ENCODE results near the gene CAB39. TPM values are rescaled to one million over a fixed set of nuclear protein-coding genes. Genes with fewer than 3 reads are reported as not detected.
"Not testable (repeated sequence)": the region's sequence is repeated elsewhere in the genome, so short reads cannot be mapped to it uniquely, and the experiment has no call there.

Gene CAB39
- total RNA-seq, 1 experiment from 2014 or later = 52.5 TPM

DNA sequence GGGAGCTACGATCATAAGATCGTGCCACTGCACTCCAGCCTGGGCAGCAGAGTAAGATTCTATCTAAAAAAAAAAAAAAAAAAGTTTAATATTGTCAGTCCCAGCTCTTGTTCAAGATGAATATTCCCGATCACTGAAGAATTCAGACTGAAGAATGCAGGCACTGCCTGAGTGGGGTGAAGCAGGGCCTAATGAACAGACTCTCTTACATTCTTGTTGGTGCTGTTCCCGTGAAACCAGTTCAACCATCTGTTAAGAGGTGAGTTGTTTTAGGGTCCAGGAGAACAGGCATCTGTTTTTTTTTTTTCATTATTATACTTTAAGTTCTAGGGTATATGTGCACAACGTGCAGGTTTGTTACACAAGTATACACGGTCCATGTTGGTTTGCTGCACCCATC lies 17.1 kb upstream of the CAB39 start:
- Histone ChIP-seq H3K9ac (ENCODE audit: low read length) (no peak overlapping the region), H3K79me2 (ENCODE audit: low read length) (no peaks in the 10 kb centered on the region), H3F3A (ENCODE audit: low read length, unreplicated experiment) (no peaks in the 10 kb centered on the region), H3K9me3 (ENCODE audit: low read length) (no peaks in the 10 kb centered on the region), H3K4me3 (ENCODE audit: low read length) (no peak overlapping the region), H3K9me2 (replicated peaks; ENCODE audit: low read length) (no peaks in the 10 kb centered on the region), H4K20me1 (ENCODE audit: low read length) (no peaks in the 10 kb centered on the region), H3K36me3 (ENCODE audit: low read depth, low read length) (no peaks in the 10 kb centered on the region), H3K4me1 (ENCODE audit: insufficient read depth, low read length) (peaks cover 37% of the 10 kb centered on the region), H3K27me3 (ENCODE audit: low read length) (no peaks in the 10 kb centered on the region), H3K4me2 (ENCODE audit: low read length) (no peak overlapping the region), H2AFZ (ENCODE audit: low read length) (no peak overlapping the region), H3K27ac (ENCODE audit: low read length) (no peak overlapping the region)
- ChIA-PET POLR2A (ENCODE audit: unreplicated experiment) (no interaction called here), CTCF (no interaction called here)
- ATAC-seq (no peak), DNase-seq (no peak)
- BruUV-seq (replicated peaks) = no TSS peak
- intact Hi-C loops (cut with micrococcal nuclease) = no loop called here
- TF ChIP-seq, protein P1, sequence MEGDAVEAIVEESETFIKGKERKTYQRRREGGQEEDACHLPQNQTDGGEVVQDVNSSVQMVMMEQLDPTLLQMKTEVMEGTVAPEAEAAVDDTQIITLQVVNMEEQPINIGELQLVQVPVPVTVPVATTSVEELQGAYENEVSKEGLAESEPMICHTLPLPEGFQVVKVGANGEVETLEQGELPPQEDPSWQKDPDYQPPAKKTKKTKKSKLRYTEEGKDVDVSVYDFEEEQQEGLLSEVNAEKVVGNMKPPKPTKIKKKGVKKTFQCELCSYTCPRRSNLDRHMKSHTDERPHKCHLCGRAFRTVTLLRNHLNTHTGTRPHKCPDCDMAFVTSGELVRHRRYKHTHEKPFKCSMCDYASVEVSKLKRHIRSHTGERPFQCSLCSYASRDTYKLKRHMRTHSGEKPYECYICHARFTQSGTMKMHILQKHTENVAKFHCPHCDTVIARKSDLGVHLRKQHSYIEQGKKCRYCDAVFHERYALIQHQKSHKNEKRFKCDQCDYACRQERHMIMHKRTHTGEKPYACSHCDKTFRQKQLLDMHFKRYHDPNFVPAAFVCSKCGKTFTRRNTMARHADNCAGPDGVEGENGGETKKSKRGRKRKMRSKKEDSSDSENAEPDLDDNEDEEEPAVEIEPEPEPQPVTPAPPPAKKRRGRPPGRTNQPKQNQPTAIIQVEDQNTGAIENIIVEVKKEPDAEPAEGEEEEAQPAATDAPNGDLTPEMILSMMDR (conservative IDR thresholded peaks at IDR 0.05; ENCODE audit: low read depth, low read length) = no peak
- TF ChIP-seq EZH2 (IDR thresholded peaks at IDR 0.05; ENCODE audit: low read length, unreplicated experiment) = no peak
- no peak for TF ChIP-seq EZH2phosphoT487 (IDR thresholded peaks at IDR 0.05; ENCODE audit: borderline replicate concordance, low read length)

DNA sequence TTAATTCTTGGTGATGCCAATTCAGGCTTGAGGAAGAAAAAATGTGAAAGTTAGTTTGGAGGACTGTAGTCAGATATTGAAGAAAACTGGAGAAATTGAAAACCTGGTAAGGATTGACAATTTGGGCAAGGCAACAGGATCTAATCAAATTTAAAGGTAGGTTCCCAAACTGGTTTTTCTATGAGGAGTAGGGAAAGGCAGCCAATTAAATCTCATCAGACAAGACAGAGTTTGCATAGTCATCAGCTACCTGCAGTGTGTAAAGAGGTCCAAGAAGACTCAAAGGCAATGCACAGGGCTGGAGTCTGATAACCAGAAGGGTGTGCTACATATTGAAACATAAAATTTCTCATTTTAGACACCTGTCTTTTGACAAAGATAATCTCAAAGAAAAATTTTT lies 16.0 kb upstream of the CAB39 start:
- Histone ChIP-seq H3K9me3 (ENCODE audit: low read length) (no peaks in the 10 kb centered on the region), H3K27ac (ENCODE audit: low read length) (no peak overlapping the region), H3K9ac (ENCODE audit: low read length) (no peak overlapping the region), H2AFZ (ENCODE audit: low read length) (no peak overlapping the region), H3K27me3 (ENCODE audit: low read length) (no peaks in the 10 kb centered on the region), H3K9me2 (replicated peaks; ENCODE audit: low read length) (no peaks in the 10 kb centered on the region), H3K4me2 (ENCODE audit: low read length) (no peak overlapping the region), H3K4me3 (ENCODE audit: low read length) (no peak overlapping the region), H3F3A (ENCODE audit: low read length, unreplicated experiment) (no peaks in the 10 kb centered on the region), H3K36me3 (ENCODE audit: low read depth, low read length) (no peaks in the 10 kb centered on the region), H4K20me1 (ENCODE audit: low read length) (no peaks in the 10 kb centered on the region), H3K4me1 (ENCODE audit: insufficient read depth, low read length) (peaks cover 26% of the 10 kb centered on the region), H3K79me2 (ENCODE audit: low read length) (no peaks in the 10 kb centered on the region)
- ChIA-PET POLR2A (ENCODE audit: unreplicated experiment) (no interaction called here), CTCF (interaction anchor here (0.7 kb wide), 1 partner anchor 9 kb away, joined by 4 read pairs; no protein-coding TSS in a partner anchor)
- DNase-seq = peak; percentile 52
- ATAC-seq = no peak; the same call in 1 of the 2 replicates
- no TSS peak for BruUV-seq (replicated peaks)
- TF ChIP-seq EZH2phosphoT487 (IDR thresholded peaks at IDR 0.05; ENCODE audit: borderline replicate concordance, low read length) = no peak
- TF ChIP-seq, protein P1 (conservative IDR thresholded peaks at IDR 0.05; ENCODE audit: low read depth, low read length) = no peak
- TF ChIP-seq EZH2 (IDR thresholded peaks at IDR 0.05; ENCODE audit: low read length, unreplicated experiment) = no peak
- intact Hi-C loops (cut with micrococcal nuclease) = no loop called here

DNA sequence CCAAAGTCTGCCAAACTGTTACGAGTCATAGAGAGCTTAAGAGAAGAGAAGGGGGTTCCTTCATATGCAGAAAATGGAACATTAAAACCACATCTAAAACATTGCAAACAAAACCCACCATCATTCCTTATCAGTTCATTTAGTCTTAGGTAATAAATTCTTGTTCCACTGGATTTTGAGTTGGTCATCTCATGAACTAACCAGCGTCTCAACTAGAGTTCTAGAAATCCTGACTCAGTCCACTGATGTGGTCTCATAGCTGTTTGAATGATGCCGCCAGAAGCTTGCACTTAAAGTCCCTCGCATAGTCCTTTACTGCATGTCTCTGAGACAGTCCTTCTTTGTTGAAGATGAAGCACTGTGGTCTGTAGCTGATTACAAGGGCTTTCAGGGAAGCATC lies 15.0 kb upstream of the CAB39 start:
- no peaks in the 10 kb centered on the region for H3K79me2 ChIP-seq (ENCODE audit: low read length)
- H4K20me1 ChIP-seq (ENCODE audit: low read length) = no peaks in the 10 kb centered on the region
- no peak overlapping the region for H3K9ac ChIP-seq (ENCODE audit: low read length)
- intact Hi-C loops (cut with micrococcal nuclease) = no loop called here
- no peak overlapping the region for H3K27ac ChIP-seq (ENCODE audit: low read length)
- no peak overlapping the region for H3K4me3 ChIP-seq (ENCODE audit: low read length)
- H3K4me1 ChIP-seq (ENCODE audit: insufficient read depth, low read length) = peaks cover 16% of the 10 kb centered on the region; the same call in 1 of the 2 replicates
- TF ChIP-seq, protein P1 (conservative IDR thresholded peaks at IDR 0.05; ENCODE audit: low read depth, low read length) = no peak
- TF ChIP-seq EZH2phosphoT487 (IDR thresholded peaks at IDR 0.05; ENCODE audit: borderline replicate concordance, low read length) = no peak
- no peak for TF ChIP-seq EZH2 (IDR thresholded peaks at IDR 0.05; ENCODE audit: low read length, unreplicated experiment)
- ATAC-seq (no peak), DNase-seq (no peak)
- BruUV-seq (replicated peaks) = no TSS peak
- no peak overlapping the region for H2AFZ ChIP-seq (ENCODE audit: low read length)
- no peak overlapping the region for H3K4me2 ChIP-seq (ENCODE audit: low read length)
- H3K36me3 ChIP-seq (ENCODE audit: low read depth, low read length) = no peaks in the 10 kb centered on the region
- ChIA-PET CTCF (no interaction called here), POLR2A (ENCODE audit: unreplicated experiment) (interaction anchor here (0.5 kb wide), 1 partner anchor 19 kb away, joined by 4 read pairs; no protein-coding TSS in a partner anchor)
- H3F3A ChIP-seq (ENCODE audit: low read length, unreplicated experiment) = no peaks in the 10 kb centered on the region
- H3K27me3 ChIP-seq (ENCODE audit: low read length) = no peaks in the 10 kb centered on the region
- H3K9me3 ChIP-seq (ENCODE audit: low read length) = no peaks in the 10 kb centered on the region
- no peaks in the 10 kb centered on the region for H3K9me2 ChIP-seq (replicated peaks; ENCODE audit: low read length)

DNA sequence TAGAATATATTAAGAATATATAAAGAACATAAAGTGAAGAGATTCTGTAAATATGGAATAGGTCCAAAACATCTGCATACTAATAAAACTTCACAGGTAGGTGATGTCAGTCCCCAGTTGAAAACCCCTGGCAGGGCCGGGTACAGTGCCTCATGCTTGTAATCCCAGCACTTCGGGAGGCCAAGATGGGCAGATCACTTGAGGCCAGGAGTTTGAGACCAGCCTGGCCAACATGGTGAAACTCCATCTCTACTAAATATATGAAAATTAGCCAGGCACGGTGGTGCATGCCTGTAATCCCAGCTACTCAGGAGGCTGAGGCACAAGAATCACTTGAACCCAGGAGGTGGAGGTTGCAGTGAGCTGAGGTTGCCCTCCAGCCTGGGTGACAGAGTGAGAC lies 13.9 kb upstream of the CAB39 start:
- H3K9ac ChIP-seq (ENCODE audit: low read length); CTCF ChIA-PET; H3K27me3 ChIP-seq (ENCODE audit: low read length); H3F3A ChIP-seq (ENCODE audit: low read length, unreplicated experiment); H3K4me3 ChIP-seq (ENCODE audit: low read length); H2AFZ ChIP-seq (ENCODE audit: low read length); intact Hi-C loops (cut with micrococcal nuclease); DNase-seq; H3K27ac ChIP-seq (ENCODE audit: low read length); ATAC-seq; BruUV-seq (replicated peaks); H4K20me1 ChIP-seq (ENCODE audit: low read length); POLR2A ChIA-PET (ENCODE audit: unreplicated experiment); H3K9me3 ChIP-seq (ENCODE audit: low read length); H3K36me3 ChIP-seq (ENCODE audit: low read depth, low read length); H3K4me2 ChIP-seq (ENCODE audit: low read length); H3K9me2 ChIP-seq (replicated peaks; ENCODE audit: low read length); H3K79me2 ChIP-seq (ENCODE audit: low read length): not testable (repeated sequence)
- peaks cover 16% of the 10 kb centered on the region; the same call in 1 of the 2 replicates for H3K4me1 ChIP-seq (ENCODE audit: insufficient read depth, low read length)

All from PC-3 (cell line).